Measurements from ENCODE around the gene ARGFX.
A peak's percentile ranks its signal among the peaks of the same experiment; 100 is the strongest.

DNA sequence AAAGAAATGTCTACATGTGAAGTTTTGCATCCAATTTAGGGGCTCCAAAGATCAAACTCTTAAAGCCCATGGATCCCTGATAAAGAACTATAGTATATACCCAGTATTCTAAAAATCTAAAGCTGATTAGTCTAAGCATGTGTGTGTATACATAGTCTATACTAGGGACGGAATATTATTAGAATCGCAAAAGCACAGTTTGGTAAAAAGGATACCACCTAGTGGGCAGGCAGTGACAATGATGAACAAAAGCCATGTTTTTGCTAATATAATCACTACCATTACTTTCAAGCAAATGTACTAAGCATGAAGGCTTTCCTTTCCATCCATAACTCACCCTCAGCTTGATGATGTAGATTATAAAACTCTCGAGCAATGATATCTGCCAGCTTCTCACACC, 38.4 kb upstream of the ARGFX start:
- TF ChIP-seq, protein P1, sequence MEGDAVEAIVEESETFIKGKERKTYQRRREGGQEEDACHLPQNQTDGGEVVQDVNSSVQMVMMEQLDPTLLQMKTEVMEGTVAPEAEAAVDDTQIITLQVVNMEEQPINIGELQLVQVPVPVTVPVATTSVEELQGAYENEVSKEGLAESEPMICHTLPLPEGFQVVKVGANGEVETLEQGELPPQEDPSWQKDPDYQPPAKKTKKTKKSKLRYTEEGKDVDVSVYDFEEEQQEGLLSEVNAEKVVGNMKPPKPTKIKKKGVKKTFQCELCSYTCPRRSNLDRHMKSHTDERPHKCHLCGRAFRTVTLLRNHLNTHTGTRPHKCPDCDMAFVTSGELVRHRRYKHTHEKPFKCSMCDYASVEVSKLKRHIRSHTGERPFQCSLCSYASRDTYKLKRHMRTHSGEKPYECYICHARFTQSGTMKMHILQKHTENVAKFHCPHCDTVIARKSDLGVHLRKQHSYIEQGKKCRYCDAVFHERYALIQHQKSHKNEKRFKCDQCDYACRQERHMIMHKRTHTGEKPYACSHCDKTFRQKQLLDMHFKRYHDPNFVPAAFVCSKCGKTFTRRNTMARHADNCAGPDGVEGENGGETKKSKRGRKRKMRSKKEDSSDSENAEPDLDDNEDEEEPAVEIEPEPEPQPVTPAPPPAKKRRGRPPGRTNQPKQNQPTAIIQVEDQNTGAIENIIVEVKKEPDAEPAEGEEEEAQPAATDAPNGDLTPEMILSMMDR (IDR thresholded peaks at IDR 0.05), result peak in 1 of 5 experiments; percentile 5
- no peak for TF ChIP-seq EP300 (IDR thresholded peaks at IDR 0.05)

Measured in tibial nerve (tissue), 4 donors.